Stimulated activated CD4-positive, alpha-beta T cell treated with anti-CD3 and anti-CD28 coated beads, Interleukin-2, amount 100 ng/mL, for 48 hours (primary cell): ENCODE results near the gene TMEM150C.
"Not testable (repeated sequence)": the region's sequence is repeated elsewhere in the genome, so short reads cannot be mapped to it uniquely, and the experiment has no call there.

Experiments used
- DNase-seq, 2 donors: peaks; one replicate each; pipeline ENCODE4 v3.0.0-alpha.2; 2020

The TMEM150C gene

DNA sequence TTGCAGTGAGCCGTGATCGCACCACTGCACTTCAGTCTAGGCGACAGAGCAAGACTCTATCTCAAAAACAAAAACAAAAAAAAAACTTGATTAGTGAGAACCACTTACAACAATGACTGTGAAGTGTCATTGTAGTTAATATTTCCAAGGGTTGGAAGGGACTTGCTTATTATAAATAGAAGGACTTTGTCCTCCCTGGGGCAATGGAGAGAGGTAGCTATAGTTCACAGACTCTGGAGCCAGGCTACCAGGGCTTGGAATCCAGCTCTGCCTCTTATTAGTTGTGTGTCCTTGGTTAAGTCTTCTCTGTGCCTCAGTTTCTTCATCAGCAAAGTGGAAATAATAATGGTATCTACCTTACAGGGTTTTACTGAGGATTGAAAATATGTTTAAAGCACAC, 51.6 kb downstream of the TMEM150C start:
- DNase-seq = no peak

GRCh38 chr4:82508806-82509428, 52.9 kb downstream of the TMEM150C start:
- DNase-seq = no peak

GRCh38 chr4:82508011-82508410, 53.8 kb downstream of the TMEM150C start:
- DNase-seq = no peak

- no peak for DNase-seq
These were observed 60.7 kb downstream of the TMEM150C start for GRCh38 chr4:82501154-82501442.

GRCh38 chr4:82500435-82501153, 61.2 kb downstream of the TMEM150C start:
- DNase-seq = no peak

DNA sequence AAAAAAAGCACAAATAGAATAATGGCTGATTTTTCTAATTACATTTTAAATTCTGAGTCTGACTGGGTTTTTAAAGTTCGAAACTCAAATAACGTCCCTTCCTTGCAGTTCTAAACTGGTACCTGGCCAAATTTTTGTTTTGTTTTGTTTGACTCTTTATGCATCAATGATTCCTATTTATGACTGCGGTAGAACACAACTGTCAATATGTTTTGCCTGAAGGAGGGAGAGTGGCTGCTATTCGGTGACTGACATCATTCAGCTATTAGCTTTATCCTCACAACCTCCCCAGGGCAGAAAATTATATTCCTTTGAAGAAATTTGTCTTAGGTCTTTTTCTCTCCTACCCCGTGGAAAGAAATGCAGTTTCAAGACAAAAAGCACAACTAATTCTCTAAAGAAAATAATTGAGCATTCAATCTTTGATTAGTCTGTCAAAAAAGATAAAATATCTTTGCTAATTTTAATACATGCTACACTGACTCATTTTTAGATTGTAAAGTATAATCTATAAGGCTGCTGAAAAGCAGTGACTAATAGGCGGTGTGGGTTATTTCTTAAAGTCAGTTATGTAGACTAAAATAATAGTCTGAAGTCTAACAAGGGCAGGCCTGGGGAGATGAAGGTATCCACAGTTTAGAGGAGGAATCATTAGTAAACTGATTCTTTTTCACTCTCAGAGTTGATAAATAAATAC, 61.9 kb downstream of the TMEM150C start:
- DNase-seq = no peak

DNA sequence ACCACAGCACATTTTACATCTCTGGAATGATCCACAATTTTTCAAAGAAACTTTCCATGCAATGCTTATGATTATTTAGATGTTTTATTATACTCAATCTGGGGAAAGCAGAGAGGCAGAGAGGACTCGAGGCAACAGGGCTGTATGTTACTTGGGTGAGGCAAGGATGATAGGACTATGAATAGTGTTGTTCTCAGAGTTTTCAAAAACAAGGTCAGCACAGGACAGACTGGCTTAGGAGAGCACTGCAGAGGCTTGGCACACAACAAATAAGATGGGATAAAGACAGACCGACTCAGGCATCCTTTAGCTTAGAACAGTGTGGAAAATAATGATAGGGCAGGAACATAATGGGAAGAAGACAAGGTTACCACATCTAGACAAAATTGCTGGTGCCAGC, 65.4 kb downstream of the TMEM150C start:
- DNase-seq = no peak

- no peak for DNase-seq
These were observed 66.1 kb downstream of the TMEM150C start for GRCh38 chr4:82495666-82496065.

GRCh38 chr4:82493721-82494425, 67.9 kb downstream of the TMEM150C start:
- DNase-seq = no peak

DNA sequence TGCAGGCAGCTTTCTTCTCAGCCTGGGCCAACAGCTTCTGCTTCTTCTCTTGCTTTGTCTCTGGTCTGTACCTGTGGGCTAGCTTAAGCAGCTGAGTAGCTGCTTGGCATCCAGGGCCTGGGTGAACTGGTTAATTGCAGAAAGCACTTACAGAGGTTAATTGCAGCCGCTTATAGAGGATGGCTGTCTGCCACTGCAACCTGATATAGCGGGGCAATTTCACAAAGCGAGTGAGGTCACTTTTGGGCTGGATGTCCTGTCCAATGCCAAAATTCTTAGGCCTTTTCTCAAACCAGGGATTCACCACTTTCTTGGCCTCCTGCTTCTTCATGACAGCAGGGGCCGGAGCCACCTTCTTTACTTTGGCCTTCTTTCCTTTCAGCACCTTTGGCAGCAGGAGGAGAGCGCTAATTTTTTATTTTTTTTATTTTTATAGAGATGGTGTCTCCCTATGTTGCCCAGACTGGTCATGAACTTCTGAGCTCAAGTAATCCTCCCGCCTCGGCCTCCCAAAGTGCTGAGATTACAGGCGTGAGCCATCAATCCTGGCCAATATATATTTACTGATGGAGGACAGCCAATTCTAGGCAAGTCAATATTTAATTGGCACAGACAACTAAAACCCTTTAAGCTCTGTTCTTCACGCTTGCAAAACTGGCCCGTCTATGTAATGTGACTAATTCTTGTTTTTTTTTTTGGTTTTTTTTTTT, 70.4 kb downstream of the TMEM150C start:
- no peak for DNase-seq

- DNase-seq = no peak
These were observed 71.8 kb downstream of the TMEM150C start for GRCh38 chr4:82489987-82490386.

- no peak for DNase-seq
These were observed 72.7 kb downstream of the TMEM150C start for GRCh38 chr4:82489076-82489475.

- DNase-seq = no peak
These were observed 76.6 kb downstream of the TMEM150C start for GRCh38 chr4:82484996-82485783.

- no peak for DNase-seq
These were observed 79.4 kb downstream of the TMEM150C start for GRCh38 chr4:82482387-82482786.

DNA sequence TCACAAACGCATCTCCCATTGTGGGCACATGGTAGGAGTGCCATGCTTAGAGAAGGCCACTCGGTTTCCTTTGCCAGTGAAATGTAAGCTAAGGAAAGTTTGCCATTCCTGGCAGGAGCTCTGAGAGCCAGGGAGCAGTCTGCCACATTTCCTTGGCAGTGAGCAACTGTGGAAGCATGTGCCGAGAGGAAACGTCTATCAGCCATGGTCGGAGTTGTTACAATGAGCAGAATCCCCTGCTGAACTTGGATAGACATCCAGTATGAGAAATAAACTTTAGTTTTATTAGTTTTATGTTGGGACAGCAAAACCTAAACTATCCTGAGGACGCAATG, 80.3 kb downstream of the TMEM150C start:
- DNase-seq = no peak

DNA sequence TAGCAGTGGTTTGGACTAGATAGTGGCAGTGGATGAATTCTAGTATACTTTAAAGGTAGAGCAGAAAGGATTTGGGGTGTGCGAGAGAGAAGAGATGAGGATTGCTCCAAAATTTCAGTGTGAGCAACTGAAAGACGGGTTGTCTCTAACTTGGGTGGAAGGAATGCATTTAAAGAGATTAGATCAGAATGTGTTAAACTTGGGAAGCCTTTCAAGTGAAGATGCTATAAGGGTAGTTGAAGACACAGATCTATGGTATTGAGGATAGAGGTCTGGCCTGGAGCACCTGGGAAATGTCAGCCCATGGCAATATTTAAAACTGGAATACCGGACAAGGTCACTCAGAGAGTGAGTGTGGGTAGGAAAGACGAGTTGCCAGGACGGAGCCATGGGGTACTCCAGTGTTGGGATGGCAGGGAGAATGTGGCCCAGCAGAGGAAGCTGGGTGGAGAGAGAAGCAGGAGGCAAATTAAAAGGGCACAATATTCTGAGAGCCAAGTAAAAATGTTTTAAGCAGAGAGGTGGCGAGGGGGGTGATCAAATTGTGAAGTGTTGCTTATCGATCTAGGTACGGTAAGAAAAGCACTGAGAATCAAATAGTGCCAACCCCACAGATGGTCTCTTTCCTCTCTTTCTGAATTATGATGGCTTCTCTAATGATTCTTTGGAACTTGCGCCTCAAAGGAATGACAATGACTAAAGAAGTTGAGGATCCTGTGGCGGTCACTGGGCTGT, 80.8 kb downstream of the TMEM150C start:
- DNase-seq = no peak

DNA sequence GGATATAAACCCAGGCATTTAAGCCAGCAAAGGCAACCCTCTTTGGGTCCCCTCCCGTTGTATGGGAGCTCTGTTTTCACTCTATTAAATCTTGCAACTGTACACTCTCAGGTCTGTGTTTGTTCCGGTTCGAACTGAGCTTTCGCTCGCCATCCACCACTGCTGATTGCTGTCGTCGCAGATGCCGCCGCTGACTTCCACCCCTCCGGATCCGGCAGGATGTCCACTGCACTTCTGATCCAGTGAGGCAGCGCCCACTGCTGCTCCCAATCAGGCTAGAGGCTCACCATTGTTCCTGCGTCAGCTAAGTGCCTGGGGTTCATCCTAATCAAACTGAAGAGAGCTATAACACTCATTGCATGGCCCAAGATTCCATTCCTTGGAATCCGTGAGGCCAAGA, 82.2 kb downstream of the TMEM150C start:
- DNase-seq = no peak

- DNase-seq = not testable (repeated sequence)
These were observed 84.3 kb downstream of the TMEM150C start for GRCh38 chr4:82477469-82477868.

GRCh38 chr4:82475931-82476330, 85.9 kb downstream of the TMEM150C start:
- not testable (repeated sequence) for DNase-seq

GRCh38 chr4:82473621-82474164, 88.1 kb downstream of the TMEM150C start:
- no peak for DNase-seq

GRCh38 chr4:82473080-82473479, 88.7 kb downstream of the TMEM150C start:
- not testable (repeated sequence) for DNase-seq
